ENCODE data around the gene HS6ST3.

HS6ST3 gene

GRCh38 chr13:96294930-96295881 lies 205.3 kb downstream of the HS6ST3 start:
- DNase-seq (ENCODE audit: extremely low read depth in 1 of 2, low read depth in 1 of 2): no peak

DNA sequence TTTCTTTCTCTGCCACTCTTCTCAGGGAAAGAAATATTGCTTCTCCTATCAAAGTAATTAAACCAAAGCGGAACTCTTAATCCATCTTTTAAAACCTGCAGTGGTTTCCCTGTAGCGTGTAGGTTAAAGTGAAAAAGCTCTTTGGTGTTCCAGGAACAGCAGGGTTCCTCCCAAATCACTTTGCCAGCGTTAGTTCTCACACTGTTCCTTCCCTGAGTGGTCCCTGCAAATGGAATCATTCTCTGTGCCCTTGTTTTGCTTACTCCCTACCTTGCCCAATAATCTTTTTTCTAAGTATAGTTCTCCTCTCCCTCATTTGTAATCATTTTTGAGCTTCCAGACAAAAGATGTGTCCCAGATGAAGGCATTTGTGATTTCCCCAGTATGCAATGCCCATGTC lies 207.5 kb downstream of the HS6ST3 start:
- no peak for DNase-seq (ENCODE audit: extremely low read depth in 1 of 2, low read depth in 1 of 2)

DNA sequence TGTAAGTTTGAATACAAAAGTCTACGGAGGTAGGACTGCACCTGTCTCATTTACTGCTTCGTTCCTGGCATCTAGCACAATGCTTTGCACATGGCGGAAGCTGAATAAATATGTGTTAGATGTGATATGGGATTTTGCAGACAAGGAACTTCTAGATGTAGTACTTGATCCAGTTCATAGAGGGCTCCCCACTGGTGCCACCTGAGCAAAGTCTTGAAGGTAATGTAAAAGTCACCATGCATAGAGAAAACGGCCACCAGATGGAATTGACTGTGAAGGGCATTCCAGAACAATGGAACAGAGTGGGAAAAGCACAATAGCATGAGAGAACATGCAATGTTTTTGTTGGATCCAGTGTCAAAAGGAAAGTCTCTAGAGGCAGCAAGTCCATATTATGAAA lies 209.3 kb downstream of the HS6ST3 start:
- DNase-seq (ENCODE audit: extremely low read depth in 1 of 2, low read depth in 1 of 2): no peak

GRCh38 chr13:96308568-96308967 lies 218.7 kb downstream of the HS6ST3 start:
- no peak for DNase-seq (ENCODE audit: extremely low read depth in 1 of 2, low read depth in 1 of 2)

DNA sequence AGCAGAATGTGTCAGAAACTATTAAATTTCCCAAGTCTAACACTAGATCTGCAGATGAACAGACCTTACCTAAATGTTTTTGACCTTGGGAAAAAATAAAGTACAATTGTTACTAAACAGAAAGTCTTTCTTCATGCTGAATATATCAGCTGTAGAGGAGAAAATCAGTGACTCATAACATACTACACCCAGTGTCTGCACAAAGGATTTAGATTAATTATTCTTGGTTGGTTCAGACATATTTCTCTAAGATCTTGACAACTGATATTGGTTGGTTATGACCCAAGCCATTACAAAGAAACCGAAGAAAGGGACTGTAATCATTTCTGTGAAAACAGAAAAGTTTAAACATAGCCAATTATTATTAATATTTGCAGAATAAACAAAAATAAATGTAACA lies 225.1 kb downstream of the HS6ST3 start:
- no peak for DNase-seq (ENCODE audit: extremely low read depth in 1 of 2, low read depth in 1 of 2)

DNA sequence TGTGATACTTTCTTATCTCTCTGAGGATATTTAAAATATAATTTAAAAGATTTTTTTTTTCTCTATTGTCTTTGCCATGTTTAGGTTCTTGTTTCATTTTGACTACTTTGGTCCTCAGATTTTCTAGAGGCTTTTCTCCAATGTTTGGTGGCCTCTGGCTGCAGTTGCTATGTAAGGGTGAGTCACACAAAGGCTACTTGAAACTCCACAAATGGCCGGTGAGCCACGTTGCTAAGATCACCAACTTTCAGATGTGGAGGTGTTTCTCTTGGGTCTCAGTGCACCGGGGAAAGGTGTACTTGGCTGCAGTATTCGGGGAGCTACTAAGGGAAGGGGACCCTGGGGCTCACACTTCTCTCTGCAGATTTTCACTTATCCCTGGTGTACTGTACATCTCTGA lies 248.1 kb downstream of the HS6ST3 start:
- no peak for DNase-seq (ENCODE audit: extremely low read depth in 1 of 2, low read depth in 1 of 2)

- DNase-seq (ENCODE audit: extremely low read depth in 1 of 2, low read depth in 1 of 2): no peak
Measured at GRCh38 chr13:96342286-96342685, 252.4 kb downstream of the HS6ST3 start.

- no peak for DNase-seq (ENCODE audit: extremely low read depth in 1 of 2, low read depth in 1 of 2)
Measured at GRCh38 chr13:96342852-96343465, 253.1 kb downstream of the HS6ST3 start.

DNA sequence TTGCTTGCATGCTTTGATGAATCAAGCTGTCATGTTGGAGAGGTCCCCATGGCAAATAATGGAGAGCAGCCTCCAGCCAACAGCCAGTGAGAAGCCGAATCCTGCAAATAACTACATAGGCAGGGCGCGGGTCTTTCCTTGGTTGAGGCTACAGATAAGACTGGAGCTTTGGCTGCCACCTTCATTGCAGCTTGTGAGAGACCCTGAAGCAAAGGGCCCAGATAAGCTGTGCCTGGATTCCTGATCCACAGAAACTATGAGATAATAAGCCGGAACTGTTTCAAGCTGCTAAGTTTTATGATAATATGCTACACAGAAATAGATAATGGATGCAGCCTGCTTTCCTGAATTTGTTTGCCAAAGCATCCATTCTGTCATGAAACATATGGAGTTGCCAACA lies 257.0 kb downstream of the HS6ST3 start:
- no peak for DNase-seq (ENCODE audit: extremely low read depth in 1 of 2, low read depth in 1 of 2)

GRCh38 chr13:96373597-96373996 lies 283.7 kb downstream of the HS6ST3 start:
- DNase-seq (ENCODE audit: extremely low read depth in 1 of 2, low read depth in 1 of 2): no peak

- DNase-seq (ENCODE audit: extremely low read depth in 1 of 2, low read depth in 1 of 2): no peak
Measured at GRCh38 chr13:96377835-96378234, 287.9 kb downstream of the HS6ST3 start.

DNA sequence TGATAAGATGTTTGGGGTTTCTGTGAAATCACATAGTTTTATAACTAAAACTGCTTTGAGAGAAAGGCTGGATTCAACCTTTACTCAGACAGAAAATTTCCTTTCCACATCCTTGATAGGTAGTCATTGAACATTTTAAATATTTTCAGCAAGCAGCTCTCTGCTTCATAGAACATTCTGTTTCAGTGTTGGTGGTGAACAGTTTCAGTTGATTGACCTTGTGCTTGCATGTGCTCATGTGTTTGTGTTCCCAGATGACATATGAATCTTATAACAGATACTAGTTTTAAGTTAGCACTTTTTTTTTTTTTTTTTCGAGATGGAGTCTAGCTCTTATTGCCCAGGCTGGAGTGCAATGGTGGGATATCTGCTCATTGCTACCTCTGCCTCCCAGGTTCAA lies 290.1 kb downstream of the HS6ST3 start:
- no peak for DNase-seq (ENCODE audit: extremely low read depth in 1 of 2, low read depth in 1 of 2)

GRCh38 chr13:96381681-96382080 lies 291.8 kb downstream of the HS6ST3 start:
- no peak for DNase-seq (ENCODE audit: extremely low read depth in 1 of 2, low read depth in 1 of 2)

GRCh38 chr13:96388598-96388997 lies 298.7 kb downstream of the HS6ST3 start:
- no peak for DNase-seq (ENCODE audit: extremely low read depth in 1 of 2, low read depth in 1 of 2)

DNA sequence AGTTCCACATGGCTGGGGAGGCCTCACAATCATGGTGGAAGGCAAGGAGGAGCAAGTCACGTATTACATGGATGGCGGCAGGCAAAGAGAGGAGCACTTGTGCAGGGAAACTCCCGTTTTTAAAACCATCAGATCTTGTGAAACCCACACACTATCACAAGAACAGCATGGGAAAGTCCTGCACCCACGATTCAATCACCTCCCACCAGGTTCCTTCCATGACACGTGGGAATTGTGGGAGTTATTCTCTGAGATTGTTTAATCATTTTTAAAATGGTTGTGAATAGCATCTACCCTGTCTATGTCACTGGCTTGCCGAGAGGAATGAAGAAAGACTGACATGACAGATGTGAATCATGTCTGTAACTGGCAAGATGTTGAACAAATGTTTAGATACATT lies 301.7 kb downstream of the HS6ST3 start:
- DNase-seq (ENCODE audit: extremely low read depth in 1 of 2, low read depth in 1 of 2): no peak

DNA sequence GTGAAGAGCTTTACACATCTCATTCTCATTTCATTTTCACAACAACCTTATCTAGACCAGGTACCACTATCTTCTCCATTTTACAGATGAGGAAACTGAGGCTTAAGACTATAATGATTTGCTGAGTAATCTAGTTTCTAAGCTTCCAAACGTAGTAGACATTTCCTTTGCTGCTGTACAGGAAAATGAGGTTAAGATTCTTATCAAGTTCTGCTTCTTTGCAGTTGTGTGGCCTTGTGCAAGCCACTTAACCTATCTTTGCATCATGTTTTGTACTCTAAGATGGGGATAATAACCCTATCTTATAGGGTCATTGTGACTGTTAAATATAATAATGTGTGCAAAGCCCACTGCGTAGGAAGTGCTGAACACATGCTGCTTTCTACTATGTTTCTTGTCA lies 307.9 kb downstream of the HS6ST3 start:
- DNase-seq (ENCODE audit: extremely low read depth in 1 of 2, low read depth in 1 of 2): no peak

DNA sequence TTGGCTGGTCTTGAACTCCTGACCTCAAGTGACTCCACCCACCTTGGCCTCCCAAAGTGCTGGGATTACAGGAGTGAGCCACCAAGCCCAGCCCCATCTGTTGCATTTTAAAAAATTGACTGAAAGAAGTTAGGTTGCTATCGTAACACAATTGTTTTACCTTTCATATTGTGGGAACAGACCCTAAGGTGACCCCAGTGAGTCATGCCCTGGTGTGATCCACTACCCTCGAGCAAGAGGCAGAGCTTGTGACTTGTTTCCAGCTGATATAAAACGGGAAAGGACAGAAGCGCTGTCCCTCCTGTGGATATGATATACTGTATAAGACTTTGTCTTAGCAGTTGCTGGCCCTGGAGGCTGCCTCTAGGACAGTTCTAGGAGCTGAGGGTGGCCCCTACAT lies 308.6 kb downstream of the HS6ST3 start:
- DNase-seq (ENCODE audit: extremely low read depth in 1 of 2, low read depth in 1 of 2): no peak

GRCh38 chr13:96403241-96403640 lies 313.3 kb downstream of the HS6ST3 start:
- DNase-seq (ENCODE audit: extremely low read depth in 1 of 2, low read depth in 1 of 2): no peak

DNA sequence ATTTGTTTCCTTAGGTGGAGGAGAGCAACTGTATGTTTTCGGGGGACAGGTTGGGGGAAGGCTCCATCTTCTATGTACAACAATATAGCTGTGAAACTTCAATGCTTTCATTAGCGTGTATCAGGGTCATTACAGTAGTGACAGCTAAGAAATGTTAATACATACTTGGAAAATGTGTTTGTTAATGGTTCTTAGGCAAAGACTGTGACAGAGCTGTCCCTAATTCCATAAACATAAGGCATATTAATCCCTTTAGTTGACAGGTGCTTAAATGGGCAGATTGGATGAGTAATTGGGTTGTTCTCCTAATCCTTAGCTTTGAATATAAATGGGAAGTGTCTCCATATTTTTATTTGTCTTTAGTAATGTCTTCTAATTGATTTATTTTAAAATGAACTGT lies 313.7 kb downstream of the HS6ST3 start:
- no peak for DNase-seq (ENCODE audit: extremely low read depth in 1 of 2, low read depth in 1 of 2)

DNA sequence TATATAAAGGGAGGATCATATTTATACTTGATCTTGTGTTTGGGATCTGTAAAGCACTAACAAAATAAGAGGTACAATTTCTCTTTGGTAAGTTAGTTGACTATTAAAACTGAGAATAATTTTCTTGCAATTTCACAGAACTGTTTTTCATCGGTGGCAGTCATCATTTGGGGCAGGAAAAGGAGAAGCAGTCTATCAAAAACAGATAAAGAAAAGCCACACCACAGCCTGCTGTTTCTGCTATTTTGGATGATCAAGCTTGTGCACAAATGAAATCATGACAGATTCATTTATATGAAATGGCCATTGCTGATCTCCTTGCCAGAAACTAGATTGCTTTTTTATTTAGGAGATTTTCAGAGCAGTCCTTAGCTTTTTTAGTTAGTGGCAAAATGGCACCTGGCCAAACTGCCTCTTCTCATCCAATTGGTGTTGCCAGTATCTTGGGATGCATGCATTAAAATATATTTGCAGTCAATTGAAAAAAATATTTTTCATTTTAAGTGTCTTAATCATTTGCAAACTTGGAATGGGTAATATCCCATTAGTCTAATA lies 326.0 kb downstream of the HS6ST3 start:
- no peak for DNase-seq (ENCODE audit: extremely low read depth in 1 of 2, low read depth in 1 of 2)

GRCh38 chr13:96417939-96418685 lies 328.2 kb downstream of the HS6ST3 start:
- no peak for DNase-seq (ENCODE audit: extremely low read depth in 1 of 2, low read depth in 1 of 2)
